Sigmoid colon (tissue), 3 donors: ENCODE results near the gene ANXA2.

Source experiments
- POLR2A ChIP-seq, 2 donors: fragments of 450-650 bp; IDR thresholded peaks; one replicate each; pipeline ENCODE4 v1.6.1; 2016; ENCODE audit warnings: antibody characterized with exemption in 2 of 2, mild to moderate bottlenecking in 2 of 2, moderate library complexity in 2 of 2
- TF ChIP-seq, protein P1 (sequence below), 4 experiments: fragments of 450-650 bp in 3 of 4; fragments of 200-600 bp in 1 of 4; IDR thresholded peaks; one replicate each; pipeline ENCODE4 v1.5.1; 2016 to 2019; ENCODE audit warnings: antibody characterized with exemption in 4 of 4, mild to moderate bottlenecking in 3 of 4, moderate library complexity in 2 of 4

DNA sequence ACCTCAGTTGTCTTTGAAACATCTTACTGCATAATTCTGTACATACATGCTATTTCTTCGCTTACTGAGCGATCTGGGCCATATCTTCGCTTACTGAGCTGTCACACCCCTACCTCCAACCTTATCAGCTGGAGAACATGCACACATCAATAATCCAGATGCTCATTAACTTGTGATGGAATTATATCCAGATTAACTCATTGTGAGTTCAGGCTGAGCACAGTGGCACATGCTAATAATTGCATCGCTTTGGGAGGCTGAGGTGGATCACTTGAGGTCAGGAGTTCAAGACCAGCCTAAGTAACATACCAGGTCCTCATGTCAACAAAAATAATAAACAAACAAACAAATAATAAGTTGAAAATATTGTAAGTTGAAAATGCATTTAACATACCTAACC is 19.3 kb upstream of the ANXA2 start:
- TF ChIP-seq POLR2A (IDR thresholded peaks at IDR 0.05): no peak
- TF ChIP-seq, protein P1, sequence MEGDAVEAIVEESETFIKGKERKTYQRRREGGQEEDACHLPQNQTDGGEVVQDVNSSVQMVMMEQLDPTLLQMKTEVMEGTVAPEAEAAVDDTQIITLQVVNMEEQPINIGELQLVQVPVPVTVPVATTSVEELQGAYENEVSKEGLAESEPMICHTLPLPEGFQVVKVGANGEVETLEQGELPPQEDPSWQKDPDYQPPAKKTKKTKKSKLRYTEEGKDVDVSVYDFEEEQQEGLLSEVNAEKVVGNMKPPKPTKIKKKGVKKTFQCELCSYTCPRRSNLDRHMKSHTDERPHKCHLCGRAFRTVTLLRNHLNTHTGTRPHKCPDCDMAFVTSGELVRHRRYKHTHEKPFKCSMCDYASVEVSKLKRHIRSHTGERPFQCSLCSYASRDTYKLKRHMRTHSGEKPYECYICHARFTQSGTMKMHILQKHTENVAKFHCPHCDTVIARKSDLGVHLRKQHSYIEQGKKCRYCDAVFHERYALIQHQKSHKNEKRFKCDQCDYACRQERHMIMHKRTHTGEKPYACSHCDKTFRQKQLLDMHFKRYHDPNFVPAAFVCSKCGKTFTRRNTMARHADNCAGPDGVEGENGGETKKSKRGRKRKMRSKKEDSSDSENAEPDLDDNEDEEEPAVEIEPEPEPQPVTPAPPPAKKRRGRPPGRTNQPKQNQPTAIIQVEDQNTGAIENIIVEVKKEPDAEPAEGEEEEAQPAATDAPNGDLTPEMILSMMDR (IDR thresholded peaks at IDR 0.05): no peak
